ENCODE measurements around the gene C14orf180.

DNA sequence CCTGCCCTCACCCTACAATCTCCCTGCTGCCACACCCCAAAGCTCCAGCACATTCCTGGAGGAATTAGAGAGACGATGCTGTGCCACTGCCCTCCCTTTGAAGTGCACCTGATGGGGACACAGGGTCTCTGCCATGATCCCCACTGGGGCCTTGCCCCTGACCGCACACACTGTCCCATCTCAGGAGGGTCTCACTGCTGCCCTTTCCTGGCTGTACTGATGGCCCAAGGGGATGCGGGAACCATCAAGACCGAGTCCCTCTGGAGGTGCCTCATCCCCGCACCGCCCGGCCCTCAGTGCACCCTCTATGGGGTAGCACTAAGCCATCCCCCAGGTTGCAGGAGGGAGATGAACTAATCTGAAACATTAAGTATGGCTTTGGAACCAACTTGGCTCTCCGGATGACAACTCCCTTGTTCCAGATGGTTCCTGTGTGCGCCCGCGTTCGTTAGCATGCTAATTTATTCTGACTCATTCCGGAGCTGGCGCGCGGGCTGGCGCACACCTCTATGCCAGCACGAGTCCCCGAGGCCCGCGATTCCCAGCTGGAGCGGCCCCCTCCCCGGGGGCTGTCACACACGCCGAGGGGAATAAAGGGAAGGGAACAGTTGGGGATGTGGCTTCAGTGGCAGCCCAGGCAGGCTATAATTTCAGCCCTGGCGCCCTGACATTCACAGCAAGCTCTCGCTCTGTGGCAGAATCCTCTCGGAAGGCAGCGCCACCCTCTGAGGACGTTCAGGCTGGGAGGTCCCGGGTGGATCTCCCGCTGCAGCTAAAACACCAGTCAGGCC lies 34.2 kb upstream of the C14orf180 start:
- TF ChIP-seq EZH2 (IDR thresholded peaks at IDR 0.05; ENCODE audit: low read length, unreplicated experiment) = no peak
- TF ChIP-seq, protein P1, sequence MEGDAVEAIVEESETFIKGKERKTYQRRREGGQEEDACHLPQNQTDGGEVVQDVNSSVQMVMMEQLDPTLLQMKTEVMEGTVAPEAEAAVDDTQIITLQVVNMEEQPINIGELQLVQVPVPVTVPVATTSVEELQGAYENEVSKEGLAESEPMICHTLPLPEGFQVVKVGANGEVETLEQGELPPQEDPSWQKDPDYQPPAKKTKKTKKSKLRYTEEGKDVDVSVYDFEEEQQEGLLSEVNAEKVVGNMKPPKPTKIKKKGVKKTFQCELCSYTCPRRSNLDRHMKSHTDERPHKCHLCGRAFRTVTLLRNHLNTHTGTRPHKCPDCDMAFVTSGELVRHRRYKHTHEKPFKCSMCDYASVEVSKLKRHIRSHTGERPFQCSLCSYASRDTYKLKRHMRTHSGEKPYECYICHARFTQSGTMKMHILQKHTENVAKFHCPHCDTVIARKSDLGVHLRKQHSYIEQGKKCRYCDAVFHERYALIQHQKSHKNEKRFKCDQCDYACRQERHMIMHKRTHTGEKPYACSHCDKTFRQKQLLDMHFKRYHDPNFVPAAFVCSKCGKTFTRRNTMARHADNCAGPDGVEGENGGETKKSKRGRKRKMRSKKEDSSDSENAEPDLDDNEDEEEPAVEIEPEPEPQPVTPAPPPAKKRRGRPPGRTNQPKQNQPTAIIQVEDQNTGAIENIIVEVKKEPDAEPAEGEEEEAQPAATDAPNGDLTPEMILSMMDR (conservative IDR thresholded peaks at IDR 0.05; ENCODE audit: low read depth, low read length) = no peak
